Loucy (cell line): ENCODE data around the gene CCDC127.
A peak's percentile ranks its signal among the peaks of the same experiment; 100 is the strongest.

ENCODE experiments used
- H2AFZ ChIP-seq: fragments of 200-600 bp; sonication (generic); 2 replicates; pipeline ENCODE4 v1.6.0; 2016; ENCODE audit warnings: antibody characterized with exemption, mild to moderate bottlenecking, low read length, moderate library complexity
- H3F3A ChIP-seq: fragments of 200-600 bp; 2 replicates; pipeline ENCODE4 v1.6.0; 2016; ENCODE audit warnings: antibody characterized with exemption, low read depth, mild to moderate bottlenecking
- H3K27me3 ChIP-seq: fragments of 200-600 bp; sonication (generic); 2 replicates; pipeline ENCODE4 v1.6.1; 2014; ENCODE audit warnings: low read length, mild to moderate bottlenecking; ENCODE audit not compliant: insufficient read depth, poor library complexity, severe bottlenecking
- H3K36me3 ChIP-seq: fragments of 200-600 bp; sonication (generic); 2 replicates; pipeline ENCODE4 v1.6.1; 2016; ENCODE audit warnings: low read length; ENCODE audit not compliant: insufficient read depth
- H3K4me1 ChIP-seq: fragments of 200-600 bp; sonication (generic); 2 replicates; pipeline ENCODE4 v1.5.1; 2014; ENCODE audit warnings: low read length, mild to moderate bottlenecking; ENCODE audit not compliant: insufficient read depth, poor library complexity, severe bottlenecking
- H3K4me2 ChIP-seq: fragments of 200-600 bp; sonication (generic); 2 replicates; pipeline ENCODE4 v1.6.0; 2014; ENCODE audit warnings: antibody characterized with exemption, low read length, low read depth, mild to moderate bottlenecking; ENCODE audit not compliant: poor library complexity, severe bottlenecking
- H3K4me3 ChIP-seq: fragments of 200-600 bp; sonication (generic); 2 replicates; pipeline ENCODE4 v1.5.1; 2014; ENCODE audit warnings: low read length, mild to moderate bottlenecking, mixed read lengths; ENCODE audit not compliant: poor library complexity, severe bottlenecking
- H3K79me2 ChIP-seq: fragments of 200-600 bp; sonication (generic); 2 replicates; pipeline ENCODE4 v1.6.1; 2014; ENCODE audit warnings: low read length; ENCODE audit not compliant: insufficient read depth
- H3K9ac ChIP-seq: fragments of 200-600 bp; sonication (generic); 2 replicates; pipeline ENCODE4 v1.6.0; 2014; ENCODE audit warnings: mild to moderate bottlenecking, low read depth, low read length, moderate library complexity; ENCODE audit not compliant: poor library complexity, severe bottlenecking
- H3K9me2 ChIP-seq: fragments of 200-600 bp; sonication (generic); replicated peaks from 2 replicates; pipeline ENCODE4 v1.6.1; 2016; ENCODE audit warnings: low read depth, low read length, mixed read lengths
- H3K9me3 ChIP-seq: fragments of 200-600 bp; sonication (generic); 2 replicates; pipeline ENCODE4 v1.6.1; 2014; ENCODE audit warnings: mild to moderate bottlenecking, antibody characterized with exemption, low read length, low read depth; ENCODE audit not compliant: insufficient read depth
- H4K20me1 ChIP-seq: fragments of 200-600 bp; sonication (generic); 2 replicates; pipeline ENCODE4 v1.6.0; 2014; ENCODE audit warnings: antibody characterized with exemption, low read length, mild to moderate bottlenecking; ENCODE audit not compliant: insufficient read depth, poor library complexity, severe bottlenecking
- CTCF ChIP-seq: fragments of 200-600 bp; sonication (generic); conservative IDR thresholded peaks from 2 replicates; pipeline ENCODE4 v1.5.1; 2014; ENCODE audit warnings: mild to moderate bottlenecking, antibody characterized with exemption, low read length
- EZH2phosphoT487 ChIP-seq: fragments of 200-600 bp; IDR thresholded peaks from 2 replicates; pipeline ENCODE4 v1.6.1; 2018; ENCODE audit warnings: antibody characterized with exemption, mild to moderate bottlenecking, moderate library complexity, borderline replicate concordance

CCDC127 gene

DNA sequence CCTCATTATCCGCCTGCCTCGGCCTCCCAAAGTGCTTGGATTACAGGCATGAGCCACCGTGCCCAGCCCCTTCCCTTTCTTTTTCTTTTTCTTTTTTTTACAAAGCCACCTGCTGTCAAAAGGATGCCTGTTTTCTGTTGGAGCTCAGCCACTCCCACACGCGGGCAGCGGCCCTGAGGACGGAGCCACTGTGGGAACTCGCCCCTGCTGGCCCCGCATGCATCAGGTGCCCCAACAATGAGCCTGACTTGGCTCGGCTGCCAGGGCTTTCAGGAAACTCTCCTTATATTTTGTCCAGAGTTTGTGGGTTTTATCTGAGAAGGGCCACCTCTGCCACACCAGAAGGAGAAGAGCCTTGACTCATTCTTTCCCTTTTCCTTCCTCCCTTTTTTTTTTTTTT, 63.7 kb downstream of the CCDC127 start:
- no peaks in the 10 kb centered on the region for H3K9me3 ChIP-seq
- H3K9me2 ChIP-seq: no peaks in the 10 kb centered on the region
- peaks cover 26% of the 10 kb centered on the region for H3K4me1 ChIP-seq
- peak overlapping the region; percentile 44 for H3K4me2 ChIP-seq
- no peak overlapping the region for H2AFZ ChIP-seq
- no peaks in the 10 kb centered on the region for H3K79me2 ChIP-seq
- H3K9ac ChIP-seq: no peak overlapping the region
- H3K36me3 ChIP-seq: no peaks in the 10 kb centered on the region
- H3K27me3 ChIP-seq: no peaks in the 10 kb centered on the region
- H3F3A ChIP-seq: no peaks in the 10 kb centered on the region
- H3K4me3 ChIP-seq: no peak overlapping the region
- no peak for TF ChIP-seq CTCF
- no peak for TF ChIP-seq EZH2phosphoT487
- no peaks in the 10 kb centered on the region for H4K20me1 ChIP-seq

- H3K27me3 ChIP-seq: no peaks in the 10 kb centered on the region
- H3K4me1 ChIP-seq: peaks cover 20% of the 10 kb centered on the region
- no peaks in the 10 kb centered on the region for H3F3A ChIP-seq
- no peaks in the 10 kb centered on the region for H4K20me1 ChIP-seq
- no peaks in the 10 kb centered on the region for H3K9me2 ChIP-seq
- no peak overlapping the region for H3K4me3 ChIP-seq
- no peak overlapping the region for H3K4me2 ChIP-seq
- no peaks in the 10 kb centered on the region for H3K79me2 ChIP-seq
- H2AFZ ChIP-seq: no peak overlapping the region
- H3K36me3 ChIP-seq: no peaks in the 10 kb centered on the region
- peaks cover 4% of the 10 kb centered on the region; the same call in 1 of the 2 replicates for H3K9me3 ChIP-seq
- TF ChIP-seq CTCF: no peak
- TF ChIP-seq EZH2phosphoT487: no peak
- no peak overlapping the region for H3K9ac ChIP-seq
Measured at GRCh38 chr5:153256-153655, 64.7 kb downstream of the CCDC127 start.

DNA sequence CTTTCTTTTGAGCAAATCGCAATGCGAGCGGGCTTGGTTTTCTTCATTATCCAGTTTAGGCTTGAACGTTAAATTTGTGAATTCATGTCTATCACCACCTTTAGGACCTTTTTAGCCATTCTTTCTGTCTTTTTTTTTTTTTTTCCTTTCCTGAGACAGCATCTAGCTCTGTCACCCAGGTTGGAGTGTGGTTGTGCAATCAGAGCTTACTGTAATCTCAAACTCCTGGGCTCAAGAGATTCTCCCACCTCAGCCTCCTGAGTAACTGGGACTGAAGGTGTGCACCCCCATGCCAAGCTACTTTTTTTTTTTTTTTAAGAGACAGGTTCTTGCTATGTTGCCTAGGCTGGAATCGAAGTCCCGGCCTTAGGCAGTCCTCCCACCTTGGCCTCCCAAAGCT, 65.9 kb downstream of the CCDC127 start:
- no peak overlapping the region for H3K4me2 ChIP-seq
- no peak overlapping the region for H3K9ac ChIP-seq
- H2AFZ ChIP-seq: no peak overlapping the region
- H3K9me3 ChIP-seq: peaks cover 15% of the 10 kb centered on the region; the same call in 1 of the 2 replicates
- peaks cover 20% of the 10 kb centered on the region for H3K4me1 ChIP-seq
- no peaks in the 10 kb centered on the region for H3K36me3 ChIP-seq
- no peaks in the 10 kb centered on the region for H4K20me1 ChIP-seq
- no peak overlapping the region for H3K4me3 ChIP-seq
- no peaks in the 10 kb centered on the region for H3K27me3 ChIP-seq
- TF ChIP-seq CTCF: no peak
- no peak for TF ChIP-seq EZH2phosphoT487
- no peaks in the 10 kb centered on the region for H3F3A ChIP-seq
- no peaks in the 10 kb centered on the region for H3K79me2 ChIP-seq
- H3K9me2 ChIP-seq: no peaks in the 10 kb centered on the region
